Activated effector memory CD4-positive, alpha-beta T cell treated with Interleukin-2 at 50 U/mL for 16 hours (primary cell): ENCODE data around the gene CNTNAP2.

Experiments used
- DNase-seq: peaks from one replicate; pipeline ENCODE4 v3.0.0-alpha.2; 2020

The CNTNAP2 gene

GRCh38 chr7:146626912-146627311 is 510.3 kb downstream of the CNTNAP2 start:
- DNase-seq: no peak

GRCh38 chr7:146635205-146636032 is 518.8 kb downstream of the CNTNAP2 start:
- no peak for DNase-seq

GRCh38 chr7:146636033-146636356 is 519.4 kb downstream of the CNTNAP2 start:
- DNase-seq: no peak

GRCh38 chr7:146636581-146636980 is 520.0 kb downstream of the CNTNAP2 start:
- DNase-seq: no peak

- no peak for DNase-seq
Observed at GRCh38 chr7:146639291-146639690, 522.7 kb downstream of the CNTNAP2 start.

GRCh38 chr7:146641491-146641890 is 524.9 kb downstream of the CNTNAP2 start:
- no peak for DNase-seq

- DNase-seq: no peak
Observed at GRCh38 chr7:146645383-146645976, 528.9 kb downstream of the CNTNAP2 start.

- no peak for DNase-seq
Observed at GRCh38 chr7:146647445-146647844, 530.8 kb downstream of the CNTNAP2 start.

GRCh38 chr7:146652176-146652575 is 535.6 kb downstream of the CNTNAP2 start:
- no peak for DNase-seq

- no peak for DNase-seq
Observed at GRCh38 chr7:146654048-146654447, 537.4 kb downstream of the CNTNAP2 start.

- DNase-seq: no peak
Observed at GRCh38 chr7:146655928-146656797, 539.6 kb downstream of the CNTNAP2 start.

- no peak for DNase-seq
Observed at GRCh38 chr7:146656988-146657387, 540.4 kb downstream of the CNTNAP2 start.

GRCh38 chr7:146658604-146659003 is 542.0 kb downstream of the CNTNAP2 start:
- DNase-seq: no peak

- DNase-seq: no peak
Observed at GRCh38 chr7:146659732-146660131, 543.1 kb downstream of the CNTNAP2 start.

- DNase-seq: no peak
Observed at GRCh38 chr7:146660839-146661238, 544.2 kb downstream of the CNTNAP2 start.

GRCh38 chr7:146661435-146661834 is 544.8 kb downstream of the CNTNAP2 start:
- no peak for DNase-seq

- DNase-seq: no peak
Observed at GRCh38 chr7:146661929-146662328, 545.3 kb downstream of the CNTNAP2 start.

- DNase-seq: no peak
Observed at GRCh38 chr7:146665023-146665422, 548.4 kb downstream of the CNTNAP2 start.

GRCh38 chr7:146670532-146670931 is 553.9 kb downstream of the CNTNAP2 start:
- no peak for DNase-seq

- DNase-seq: no peak
Observed at GRCh38 chr7:146681487-146681886, 564.9 kb downstream of the CNTNAP2 start.

- no peak for DNase-seq
Observed at GRCh38 chr7:146683439-146683838, 566.8 kb downstream of the CNTNAP2 start.

GRCh38 chr7:146690987-146691386 is 574.4 kb downstream of the CNTNAP2 start:
- DNase-seq: no peak

GRCh38 chr7:146698995-146699610 is 582.5 kb downstream of the CNTNAP2 start:
- no peak for DNase-seq
